RWPE2 (cell line): Measurements from ENCODE around the gene QSOX1.

Experiments
- ATAC-seq: fragments of 200-7000 bp; cut with Tn5 transposase; 3 replicates; pipeline ENCODE4 v1.9.1; 2021; ENCODE audit warnings: low read depth
- DNase-seq: peaks from one replicate; pipeline ENCODE4 v3.0.0-alpha.2; 2020; ENCODE audit warnings: low spot score
- H3K27ac ChIP-seq: fragments of 450-650 bp; 2 replicates; pipeline ENCODE4 v1.5.1; 2017; ENCODE audit warnings: mild to moderate bottlenecking; ENCODE audit not compliant: poor library complexity, severe bottlenecking
- H3K27me3 ChIP-seq: fragments of 250-450 bp; sonication (Bioruptor Pico); 2 replicates; pipeline ENCODE4 v1.5.1; 2021; ENCODE audit warnings: mild to moderate bottlenecking, moderate library complexity; ENCODE audit not compliant: insufficient read depth, poor library complexity, severe bottlenecking
- H3K36me3 ChIP-seq: fragments of 250-450 bp; sonication (Bioruptor Pico); 2 replicates; pipeline ENCODE4 v1.5.1; 2020; ENCODE audit warnings: low read depth, mild to moderate bottlenecking, moderate library complexity
- H3K4me1 ChIP-seq: fragments of 250-450 bp; sonication (Bioruptor Pico); 2 replicates; pipeline ENCODE4 v1.5.1; 2021; ENCODE audit warnings: mild to moderate bottlenecking, moderate library complexity; ENCODE audit not compliant: insufficient read depth, poor library complexity, severe bottlenecking
- H3K4me3 ChIP-seq: fragments of 250-450 bp; sonication (Bioruptor Pico); 2 replicates; pipeline ENCODE4 v1.5.1; 2021; ENCODE audit warnings: mild to moderate bottlenecking, moderate library complexity; ENCODE audit not compliant: severe bottlenecking
- H3K9me3 ChIP-seq: fragments of 250-450 bp; sonication (Bioruptor Pico); 2 replicates; pipeline ENCODE4 v1.5.1; 2021; ENCODE audit warnings: mild to moderate bottlenecking, moderate library complexity; ENCODE audit not compliant: severe bottlenecking
- TF ChIP-seq, protein P1 (sequence below): fragments of 450-650 bp; IDR thresholded peaks from one replicate; pipeline ENCODE4 v1.5.1; 2017; ENCODE audit warnings: mild to moderate bottlenecking, moderate library complexity; ENCODE audit not compliant: poor library complexity, severe bottlenecking

QSOX1 gene

DNA sequence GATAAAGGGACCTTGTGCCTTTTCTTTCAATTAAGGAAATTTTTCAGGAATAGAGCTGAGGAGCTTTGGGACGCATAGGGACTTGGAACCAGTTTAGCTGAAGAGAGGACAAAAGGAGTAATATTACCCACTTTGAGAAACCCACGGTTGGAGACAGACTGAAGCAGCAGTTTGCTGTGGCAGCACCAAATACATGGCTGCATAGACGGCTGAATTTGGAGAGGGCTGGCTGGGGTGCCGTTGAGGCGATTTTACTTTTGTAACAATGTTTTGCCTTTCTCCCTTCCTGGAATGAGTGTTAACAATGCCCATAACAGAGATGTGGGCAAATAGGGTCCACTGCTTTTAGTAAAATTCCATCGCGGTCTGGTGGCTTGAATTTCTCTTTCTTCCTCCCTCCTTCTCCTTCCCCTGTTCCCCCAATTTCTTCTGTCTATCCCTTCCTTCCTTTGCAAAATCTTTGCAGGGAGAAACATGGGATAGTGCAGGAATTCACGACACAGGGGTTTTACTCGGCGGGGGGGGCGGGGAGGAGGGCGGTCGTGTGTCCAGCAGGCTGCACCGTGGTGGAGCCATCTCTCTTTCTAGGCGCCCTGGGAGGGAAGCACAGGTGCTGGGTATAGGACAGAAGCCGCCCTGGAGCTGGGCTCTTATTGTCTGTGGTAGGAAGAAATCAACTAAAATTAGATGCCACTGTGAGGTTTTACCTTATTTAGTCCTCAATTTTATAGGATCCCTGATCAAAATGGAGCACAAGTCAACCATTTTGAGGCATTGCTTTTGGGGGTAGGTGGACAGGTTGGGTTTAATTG lies 82.2 kb downstream of the QSOX1 start:
- Histone ChIP-seq H3K36me3 (no peaks in the 10 kb centered on the region), H3K4me1 (no peaks in the 10 kb centered on the region), H3K27ac (no peak overlapping the region), H3K27me3 (peaks cover 99% of the 10 kb centered on the region), H3K4me3 (no peak overlapping the region), H3K9me3 (no peaks in the 10 kb centered on the region)
- ATAC-seq: no peak
- DNase-seq: no peak
- TF ChIP-seq, protein P1, sequence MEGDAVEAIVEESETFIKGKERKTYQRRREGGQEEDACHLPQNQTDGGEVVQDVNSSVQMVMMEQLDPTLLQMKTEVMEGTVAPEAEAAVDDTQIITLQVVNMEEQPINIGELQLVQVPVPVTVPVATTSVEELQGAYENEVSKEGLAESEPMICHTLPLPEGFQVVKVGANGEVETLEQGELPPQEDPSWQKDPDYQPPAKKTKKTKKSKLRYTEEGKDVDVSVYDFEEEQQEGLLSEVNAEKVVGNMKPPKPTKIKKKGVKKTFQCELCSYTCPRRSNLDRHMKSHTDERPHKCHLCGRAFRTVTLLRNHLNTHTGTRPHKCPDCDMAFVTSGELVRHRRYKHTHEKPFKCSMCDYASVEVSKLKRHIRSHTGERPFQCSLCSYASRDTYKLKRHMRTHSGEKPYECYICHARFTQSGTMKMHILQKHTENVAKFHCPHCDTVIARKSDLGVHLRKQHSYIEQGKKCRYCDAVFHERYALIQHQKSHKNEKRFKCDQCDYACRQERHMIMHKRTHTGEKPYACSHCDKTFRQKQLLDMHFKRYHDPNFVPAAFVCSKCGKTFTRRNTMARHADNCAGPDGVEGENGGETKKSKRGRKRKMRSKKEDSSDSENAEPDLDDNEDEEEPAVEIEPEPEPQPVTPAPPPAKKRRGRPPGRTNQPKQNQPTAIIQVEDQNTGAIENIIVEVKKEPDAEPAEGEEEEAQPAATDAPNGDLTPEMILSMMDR: no peak

DNA sequence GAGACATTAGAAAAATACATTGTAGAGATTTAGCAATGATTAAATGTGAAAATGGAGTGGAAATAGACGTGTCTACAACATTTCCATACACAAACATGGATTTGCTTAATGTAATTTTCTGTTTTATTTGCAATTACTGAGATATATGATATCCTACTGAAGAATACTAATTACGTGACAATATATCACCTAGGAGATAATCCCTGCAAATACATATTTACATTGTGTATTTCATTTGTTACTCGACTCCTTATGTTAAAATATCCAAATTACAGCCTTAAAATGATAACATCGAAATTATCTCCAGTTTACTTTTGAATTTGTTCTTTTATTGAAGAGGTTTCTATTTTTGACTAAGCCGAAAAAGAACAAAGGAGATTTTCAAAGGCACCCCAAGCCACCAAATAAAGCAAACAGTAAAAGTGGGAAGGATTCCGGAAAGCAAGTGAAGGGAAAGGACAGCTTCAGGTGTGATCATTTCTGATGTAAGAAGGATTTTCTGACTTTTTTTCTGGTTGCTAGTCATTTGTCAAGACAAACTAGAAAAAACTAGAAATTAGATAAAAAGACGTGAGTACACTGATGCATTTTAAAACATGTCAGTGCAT lies 83.3 kb downstream of the QSOX1 start:
- no peak for ATAC-seq
- Histone ChIP-seq H3K36me3 (no peaks in the 10 kb centered on the region), H3K4me1 (no peaks in the 10 kb centered on the region), H3K27ac (no peak overlapping the region), H3K9me3 (no peaks in the 10 kb centered on the region), H3K27me3 (peaks cover 94% of the 10 kb centered on the region), H3K4me3 (no peak overlapping the region)
- TF ChIP-seq, protein P1: no peak
- DNase-seq: no peak

DNA sequence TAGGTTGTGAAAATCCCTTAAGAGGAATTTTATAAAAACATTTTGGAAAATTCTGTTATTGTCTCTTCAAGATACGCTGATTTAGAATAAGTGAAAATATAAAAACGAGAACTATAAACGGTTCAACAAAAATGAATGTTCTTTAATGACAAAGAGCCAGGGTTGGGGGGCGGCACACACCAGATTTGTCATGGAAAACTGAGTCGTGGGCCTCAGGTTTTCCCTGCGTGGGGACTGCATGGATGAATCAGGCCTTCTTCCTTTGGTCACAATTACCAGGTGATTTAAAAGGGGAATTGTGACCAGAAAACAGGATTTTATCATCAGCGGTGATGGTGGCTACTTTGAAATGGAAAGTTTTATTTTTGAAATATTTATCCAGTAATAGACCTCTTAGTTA lies 84.0 kb downstream of the QSOX1 start:
- DNase-seq (no peak), ATAC-seq (no peak)
- H3K4me3 ChIP-seq: no peak overlapping the region
- H3K4me1 ChIP-seq: no peaks in the 10 kb centered on the region
- no peaks in the 10 kb centered on the region for H3K9me3 ChIP-seq
- H3K27ac ChIP-seq: no peak overlapping the region
- H3K27me3 ChIP-seq: peaks cover 86% of the 10 kb centered on the region
- TF ChIP-seq, protein P1: no peak
- no peaks in the 10 kb centered on the region for H3K36me3 ChIP-seq

DNA sequence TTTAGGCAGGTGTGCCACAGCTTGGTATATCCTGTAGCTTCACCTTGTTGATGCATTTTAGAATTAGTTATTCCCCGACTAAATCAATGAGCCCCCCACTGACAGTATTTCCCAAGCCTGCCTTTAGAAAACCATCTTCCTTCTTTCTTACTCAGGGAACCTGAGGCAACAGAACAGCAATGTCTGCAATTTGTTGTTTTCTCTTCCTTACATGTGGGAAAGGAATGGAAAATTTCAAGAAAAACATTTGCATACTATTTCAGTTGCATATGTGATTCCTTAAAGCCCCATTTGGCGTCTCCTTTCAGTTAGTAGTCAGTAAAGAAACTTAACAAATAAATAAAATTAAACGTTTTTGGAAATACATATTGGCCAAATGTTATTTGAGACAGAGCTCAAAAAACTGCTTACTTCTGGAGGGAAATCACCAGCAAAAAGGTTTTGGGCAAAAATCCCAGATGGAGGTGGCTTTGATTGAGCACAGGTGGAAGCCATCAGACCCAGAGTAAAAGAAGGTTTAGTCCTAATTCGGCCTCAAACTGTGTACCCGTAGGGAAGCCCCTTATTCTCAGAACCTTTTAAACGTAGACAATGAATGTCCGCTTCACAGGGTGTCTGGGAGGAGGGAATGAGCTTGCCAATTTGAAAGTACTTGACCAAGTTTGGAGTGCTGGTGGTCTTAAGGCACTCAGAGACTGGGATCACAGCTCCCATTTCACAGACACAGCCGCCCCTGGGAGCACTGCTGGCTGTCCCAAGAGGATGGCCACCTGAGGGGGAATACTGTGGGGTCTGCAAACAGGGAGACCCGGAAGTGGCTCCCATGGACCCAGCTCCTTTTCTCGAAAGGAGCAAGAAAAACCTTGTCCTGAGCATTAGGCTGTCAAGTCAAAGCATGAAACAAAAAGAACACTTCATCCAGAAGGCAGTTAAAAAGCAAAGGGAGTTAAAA lies 84.8 kb downstream of the QSOX1 start:
- Histone ChIP-seq H3K4me1 (no peaks in the 10 kb centered on the region), H3K4me3 (no peak overlapping the region), H3K36me3 (no peaks in the 10 kb centered on the region), H3K9me3 (no peaks in the 10 kb centered on the region), H3K27me3 (peaks cover 80% of the 10 kb centered on the region), H3K27ac (no peak overlapping the region)
- DNase-seq (no peak), ATAC-seq (no peak)
- TF ChIP-seq, protein P1: no peak
